GM06990 (cell line): ENCODE results near the gene AP1G2.

ENCODE experiments used
- DNase-seq: peaks from one replicate; pipeline ENCODE4 v3.0.0-alpha.2; 2011; ENCODE audit not compliant: insufficient read length; ENCODE audit errors: extremely low read depth
- H3K27me3 ChIP-seq: replicated peaks from 2 replicates; pipeline ENCODE4 v1.6.0; 2011; ENCODE audit warnings: low read length; ENCODE audit not compliant: control insufficient read depth, insufficient read depth
- H3K36me3 ChIP-seq: 2 replicates; pipeline ENCODE4 v1.5.1; 2011; ENCODE audit warnings: low read length; ENCODE audit not compliant: control insufficient read depth, insufficient read depth
- H3K4me3 ChIP-seq: replicated peaks from 2 replicates; pipeline ENCODE4 v1.5.1; 2011; ENCODE audit warnings: low read depth, mild to moderate bottlenecking, control low read depth, low read length
- TF ChIP-seq, protein P1 (sequence below): IDR thresholded peaks from 2 replicates; pipeline ENCODE4 v1.5.1; 2011; ENCODE audit warnings: low read length, control low read depth, mild to moderate bottlenecking, inconsistent platforms; ENCODE audit not compliant: insufficient read depth, poor library complexity, severe bottlenecking

AP1G2 gene

GRCh38 chr14:23570806-23571483 is 3.4 kb upstream of the AP1G2 start:
- no peaks in the 10 kb centered on the region for H3K27me3 ChIP-seq
- H3K36me3 ChIP-seq = no peaks in the 10 kb centered on the region
- TF ChIP-seq, protein P1, sequence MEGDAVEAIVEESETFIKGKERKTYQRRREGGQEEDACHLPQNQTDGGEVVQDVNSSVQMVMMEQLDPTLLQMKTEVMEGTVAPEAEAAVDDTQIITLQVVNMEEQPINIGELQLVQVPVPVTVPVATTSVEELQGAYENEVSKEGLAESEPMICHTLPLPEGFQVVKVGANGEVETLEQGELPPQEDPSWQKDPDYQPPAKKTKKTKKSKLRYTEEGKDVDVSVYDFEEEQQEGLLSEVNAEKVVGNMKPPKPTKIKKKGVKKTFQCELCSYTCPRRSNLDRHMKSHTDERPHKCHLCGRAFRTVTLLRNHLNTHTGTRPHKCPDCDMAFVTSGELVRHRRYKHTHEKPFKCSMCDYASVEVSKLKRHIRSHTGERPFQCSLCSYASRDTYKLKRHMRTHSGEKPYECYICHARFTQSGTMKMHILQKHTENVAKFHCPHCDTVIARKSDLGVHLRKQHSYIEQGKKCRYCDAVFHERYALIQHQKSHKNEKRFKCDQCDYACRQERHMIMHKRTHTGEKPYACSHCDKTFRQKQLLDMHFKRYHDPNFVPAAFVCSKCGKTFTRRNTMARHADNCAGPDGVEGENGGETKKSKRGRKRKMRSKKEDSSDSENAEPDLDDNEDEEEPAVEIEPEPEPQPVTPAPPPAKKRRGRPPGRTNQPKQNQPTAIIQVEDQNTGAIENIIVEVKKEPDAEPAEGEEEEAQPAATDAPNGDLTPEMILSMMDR = no peak
- H3K4me3 ChIP-seq = no peak overlapping the region
- no peak for DNase-seq

GRCh38 chr14:23569443-23570151 is 2.0 kb upstream of the AP1G2 start:
- H3K4me3 ChIP-seq = no peak overlapping the region
- H3K36me3 ChIP-seq = peaks cover 4% of the 10 kb centered on the region
- H3K27me3 ChIP-seq = no peaks in the 10 kb centered on the region
- TF ChIP-seq, protein P1 = no peak
- DNase-seq = no peak

- no peak for DNase-seq
- TF ChIP-seq, protein P1 = peak; percentile 66
- H3K27me3 ChIP-seq = no peaks in the 10 kb centered on the region
- H3K36me3 ChIP-seq = peaks cover 11% of the 10 kb centered on the region
- H3K4me3 ChIP-seq = no peak overlapping the region
Observed at GRCh38 chr14:23568600-23569331, 1.2 kb upstream of the AP1G2 start.

- Histone ChIP-seq H3K27me3 (no peaks in the 10 kb centered on the region), H3K36me3 (peaks cover 14% of the 10 kb centered on the region), H3K4me3 (peak overlapping the region; percentile 81)
- no peak for DNase-seq
- TF ChIP-seq, protein P1 = no peak
Observed at GRCh38 chr14:23568021-23568599, 519 bp upstream of the AP1G2 start.

DNA sequence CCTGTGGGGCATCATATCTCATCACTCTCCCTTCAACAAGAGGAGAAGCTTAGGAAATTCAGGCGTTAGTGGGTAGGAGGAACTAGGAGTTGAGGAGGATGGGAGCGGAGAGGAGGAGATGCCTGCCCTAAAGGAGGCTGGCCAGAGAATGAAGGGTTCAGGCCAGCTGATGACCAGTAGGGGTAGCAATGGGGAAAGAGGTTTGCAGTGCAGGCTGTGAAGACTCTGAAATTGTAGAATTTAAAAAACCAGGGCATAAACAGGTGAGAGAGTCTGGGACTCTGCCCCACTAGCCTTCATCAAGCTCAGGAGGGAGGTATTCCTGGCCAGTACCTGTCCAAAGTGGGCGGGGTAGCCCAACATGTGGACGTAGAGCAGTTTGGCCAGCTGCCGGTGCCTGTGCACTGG is 809 bp downstream of the AP1G2 start:
- TF ChIP-seq, protein P1 = no peak
- no peaks in the 10 kb centered on the region for H3K27me3 ChIP-seq
- DNase-seq = no peak
- H3K36me3 ChIP-seq = peaks cover 21% of the 10 kb centered on the region
- peak overlapping the region; percentile 81 for H3K4me3 ChIP-seq
